Sigmoid colon (tissue), 7 donors: Measurements from ENCODE around the gene P2RX2. TPM values are rescaled to one million over a fixed set of nuclear protein-coding genes. Genes with fewer than 3 reads are reported as not detected.
"Not testable (repeated sequence)": the region's sequence is repeated elsewhere in the genome, so short reads cannot be mapped to it uniquely, and the experiment has no call there.

Source experiments
- DNase-seq: peaks from one replicate; pipeline ENCODE4 v3.0.0-alpha.2; 2019
- H3K27ac ChIP-seq, 4 donors: fragments of 200-600 bp; sonication (generic); one replicate each; pipeline ENCODE4 v1.5.1; 2016 to 2019; ENCODE audit warnings: mild to moderate bottlenecking in 1 of 4
- H3K27me3 ChIP-seq, 3 donors: fragments of 200-600 bp; sonication (generic); one replicate each; pipeline ENCODE4 v1.5.1; 2019; ENCODE audit warnings: mild to moderate bottlenecking in 1 of 3
- H3K36me3 ChIP-seq, 4 donors: fragments of 200-600 bp; sonication (generic); one replicate each; pipeline ENCODE4 v1.5.1; 2016 to 2019
- H3K4me1 ChIP-seq, 4 donors: fragments of 200-600 bp; sonication (generic); one replicate each; pipeline ENCODE4 v1.5.1; 2017 to 2019
- H3K4me3 ChIP-seq, 4 donors: fragments of 200-600 bp; sonication (generic); one replicate each; pipeline ENCODE4 v1.5.1; 2017 to 2019; ENCODE audit warnings: mild to moderate bottlenecking in 2 of 4, moderate library complexity in 1 of 4
- H3K9me3 ChIP-seq, 4 donors: fragments of 200-600 bp in 3 of 4; sonication (generic) in 3 of 4; one replicate each; pipeline versions ENCODE4 v1.5.1 to v1.6.1; 2013 to 2019
- EP300 ChIP-seq, 4 donors: sonication (generic); formaldehyde crosslinking; IDR thresholded peaks; one replicate each; pipeline ENCODE4 v1.6.1; 2017; ENCODE audit warnings: antibody characterized with exemption in 4 of 4
- POLR2A ChIP-seq, 2 donors: fragments of 450-650 bp; IDR thresholded peaks; one replicate each; pipeline ENCODE4 v1.6.1; 2016; ENCODE audit warnings: antibody characterized with exemption in 2 of 2, mild to moderate bottlenecking in 2 of 2, moderate library complexity in 2 of 2
- POLR2AphosphoS5 ChIP-seq, 4 donors: sonication (generic); formaldehyde crosslinking; IDR thresholded peaks; one replicate each; pipeline ENCODE4 v1.6.1; 2017; ENCODE audit warnings: antibody characterized with exemption in 4 of 4
- WGBS, 2 donors: extraction: QIAGEN DNeasy Blood & Tissue Kit; methylation state at CpG; one replicate each; pipeline ENCODE4 v1.1.7; 2013; 5-methylcytosine and 5-hydroxymethylcytosine counted together
- intact Hi-C: fragments of 100-400 bp; cut with DNase I; formaldehyde crosslinking; loops from one replicate; pipeline ENCODE4 v1.15.1; 2023
- polyA plus RNA-seq, 3 donors: library from polyadenylated mRNA; stranded (reverse); fragments of 200-250 nt; gene quantifications; one replicate each; pipeline ENCODE4 v1.2.3, GENCODE V29; 2013
- total RNA-seq, 4 donors: library from RNA; depleted of rRNA; stranded (reverse); fragments of >200 nt; gene quantifications; one replicate each; pipeline ENCODE4 v1.1.0, GENCODE V29; 2016
- TF ChIP-seq, protein P1 (sequence below), 4 experiments: fragments of 450-650 bp in 3 of 4; fragments of 200-600 bp in 1 of 4; IDR thresholded peaks; one replicate each; pipeline ENCODE4 v1.5.1; 2016 to 2019; ENCODE audit warnings: antibody characterized with exemption in 4 of 4, mild to moderate bottlenecking in 3 of 4, moderate library complexity in 2 of 4
- donor health status: healthy with polysubstance abuse.
- donor health status: Bipolar disorder and iron deficiency.
- donor health status: healthy.

Gene P2RX2
- total and polyA plus RNA-seq, 7 donors, result 0.16 to 1.4 (median 0.36) TPM; not detected in 2

DNA sequence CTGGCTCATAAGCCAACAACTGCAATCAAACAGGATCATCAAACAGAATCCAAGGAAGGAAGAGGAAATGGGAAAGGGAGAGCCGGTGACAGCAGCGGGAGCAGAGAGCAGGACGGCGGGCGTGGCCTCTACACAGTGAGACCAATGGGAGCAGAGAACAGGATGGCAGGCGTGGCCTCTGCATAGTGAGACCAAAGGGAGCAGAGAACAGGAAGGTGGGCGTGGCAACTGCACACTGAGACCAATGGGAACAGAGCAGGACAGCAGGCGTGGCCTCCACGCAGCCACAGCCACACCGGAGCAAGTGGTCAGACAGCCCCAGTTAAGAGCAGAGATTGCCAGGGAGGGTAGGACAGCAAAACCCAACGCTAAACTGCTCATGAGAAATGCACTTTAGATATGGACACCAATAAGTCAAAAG lies 24.6 kb upstream of the P2RX2 start:
- TF ChIP-seq, protein P1, sequence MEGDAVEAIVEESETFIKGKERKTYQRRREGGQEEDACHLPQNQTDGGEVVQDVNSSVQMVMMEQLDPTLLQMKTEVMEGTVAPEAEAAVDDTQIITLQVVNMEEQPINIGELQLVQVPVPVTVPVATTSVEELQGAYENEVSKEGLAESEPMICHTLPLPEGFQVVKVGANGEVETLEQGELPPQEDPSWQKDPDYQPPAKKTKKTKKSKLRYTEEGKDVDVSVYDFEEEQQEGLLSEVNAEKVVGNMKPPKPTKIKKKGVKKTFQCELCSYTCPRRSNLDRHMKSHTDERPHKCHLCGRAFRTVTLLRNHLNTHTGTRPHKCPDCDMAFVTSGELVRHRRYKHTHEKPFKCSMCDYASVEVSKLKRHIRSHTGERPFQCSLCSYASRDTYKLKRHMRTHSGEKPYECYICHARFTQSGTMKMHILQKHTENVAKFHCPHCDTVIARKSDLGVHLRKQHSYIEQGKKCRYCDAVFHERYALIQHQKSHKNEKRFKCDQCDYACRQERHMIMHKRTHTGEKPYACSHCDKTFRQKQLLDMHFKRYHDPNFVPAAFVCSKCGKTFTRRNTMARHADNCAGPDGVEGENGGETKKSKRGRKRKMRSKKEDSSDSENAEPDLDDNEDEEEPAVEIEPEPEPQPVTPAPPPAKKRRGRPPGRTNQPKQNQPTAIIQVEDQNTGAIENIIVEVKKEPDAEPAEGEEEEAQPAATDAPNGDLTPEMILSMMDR (IDR thresholded peaks at IDR 0.05), result no peak
- TF ChIP-seq POLR2AphosphoS5 (IDR thresholded peaks at IDR 0.05) (no peak), EP300 (IDR thresholded peaks at IDR 0.05) (no peak), POLR2A (IDR thresholded peaks at IDR 0.05) (no peak)

DNA sequence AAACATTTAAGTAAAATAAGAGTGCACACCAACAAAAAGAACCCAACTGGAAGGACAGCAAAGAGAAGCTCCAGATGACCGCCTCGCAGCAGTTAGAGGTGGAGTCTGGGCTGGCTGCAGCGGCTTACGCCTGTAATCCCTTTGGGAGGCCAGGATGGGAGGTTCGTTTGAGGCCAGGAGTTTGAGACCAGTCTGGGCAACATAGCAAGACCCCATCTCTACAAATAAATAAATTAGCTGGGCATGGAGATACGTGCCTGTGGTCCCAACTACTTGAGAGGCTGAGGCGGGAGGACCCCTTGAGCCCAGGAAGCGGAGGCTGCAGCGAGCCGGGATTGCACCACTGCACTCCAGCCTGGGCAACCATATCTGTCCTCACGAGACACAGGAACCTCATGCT lies 23.4 kb upstream of the P2RX2 start:
- Histone ChIP-seq H3K9me3 (no peaks in the 10 kb centered on the region), H3K27ac (no peak overlapping the region), H3K4me3 (no peak overlapping the region), H3K27me3 (peaks cover 0 to 5% (median 0%) of the 10 kb centered on the region in 3 donors), H3K36me3 (no peaks in the 10 kb centered on the region), H3K4me1 (peaks cover 0 to 16% (median 10%) of the 10 kb centered on the region in 4 donors)
- 82 to 85% methylated on average over 11 of the region's 11 CpGs for WGBS, 2 donors
- intact Hi-C loops, result no loop called here
- TF ChIP-seq POLR2A (IDR thresholded peaks at IDR 0.05) (no peak), POLR2AphosphoS5 (IDR thresholded peaks at IDR 0.05) (no peak), EP300 (IDR thresholded peaks at IDR 0.05) (no peak)
- TF ChIP-seq, protein P1 (IDR thresholded peaks at IDR 0.05), result no peak
- DNase-seq, result no peak

More for the DNA sequence above, 24.6 kb upstream of the P2RX2 start:
- H3K27me3 ChIP-seq, result peaks cover 0 to 5% (median 0%) of the 10 kb centered on the region in 3 donors
- no peak overlapping the region for H3K27ac ChIP-seq
- peaks cover 0 to 12% (median 7%) of the 10 kb centered on the region in 4 donors for H3K4me1 ChIP-seq
- no peaks in the 10 kb centered on the region for H3K9me3 ChIP-seq
- no peaks in the 10 kb centered on the region for H3K36me3 ChIP-seq
- intact Hi-C loops, result no loop called here
- WGBS, 2 donors, result 5 to 33% methylated on average over 11 of the region's 11 CpGs
- peak overlapping the region in 2 of 4 donors; percentile 17 to 25 for H3K4me3 ChIP-seq
- DNase-seq, result peak; percentile 95

DNA sequence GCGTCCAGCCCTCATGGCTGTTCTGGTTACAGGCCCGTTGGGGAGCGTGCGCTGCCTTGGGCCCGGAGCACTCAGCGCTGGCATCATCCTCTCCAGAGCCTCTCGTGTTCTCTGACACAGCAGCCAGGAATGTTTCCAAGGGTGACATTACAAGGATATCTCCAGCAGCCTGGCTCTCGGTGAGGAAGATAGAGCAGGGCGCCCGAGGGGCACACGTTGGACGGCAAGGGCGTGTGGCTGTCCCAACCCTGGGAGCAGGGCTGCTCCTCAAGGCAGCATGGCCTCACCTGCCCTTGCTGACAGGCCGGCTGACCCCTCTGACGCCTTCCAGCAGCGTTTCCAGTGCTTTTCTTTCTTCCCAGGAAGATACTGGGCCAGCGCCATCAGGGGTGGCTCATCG lies 22.6 kb upstream of the P2RX2 start:
- Histone ChIP-seq H3K4me3 (no peak overlapping the region), H3K27ac (peak overlapping the region in 1 of 4 donors; percentile 23), H3K27me3 (peaks cover 0 to 9% (median 3%) of the 10 kb centered on the region in 3 donors), H3K4me1 (peaks cover 0 to 23% (median 18%) of the 10 kb centered on the region in 4 donors), H3K9me3 (no peaks in the 10 kb centered on the region), H3K36me3 (no peaks in the 10 kb centered on the region)
- TF ChIP-seq, protein P1 (IDR thresholded peaks at IDR 0.05), result no peak
- TF ChIP-seq POLR2A (IDR thresholded peaks at IDR 0.05) (no peak), EP300 (IDR thresholded peaks at IDR 0.05) (no peak), POLR2AphosphoS5 (IDR thresholded peaks at IDR 0.05) (no peak)
- intact Hi-C loops, result no loop called here
- 73 to 83% methylated on average over 18 of the region's 18 CpGs for WGBS, 2 donors
- DNase-seq, result no peak

DNA sequence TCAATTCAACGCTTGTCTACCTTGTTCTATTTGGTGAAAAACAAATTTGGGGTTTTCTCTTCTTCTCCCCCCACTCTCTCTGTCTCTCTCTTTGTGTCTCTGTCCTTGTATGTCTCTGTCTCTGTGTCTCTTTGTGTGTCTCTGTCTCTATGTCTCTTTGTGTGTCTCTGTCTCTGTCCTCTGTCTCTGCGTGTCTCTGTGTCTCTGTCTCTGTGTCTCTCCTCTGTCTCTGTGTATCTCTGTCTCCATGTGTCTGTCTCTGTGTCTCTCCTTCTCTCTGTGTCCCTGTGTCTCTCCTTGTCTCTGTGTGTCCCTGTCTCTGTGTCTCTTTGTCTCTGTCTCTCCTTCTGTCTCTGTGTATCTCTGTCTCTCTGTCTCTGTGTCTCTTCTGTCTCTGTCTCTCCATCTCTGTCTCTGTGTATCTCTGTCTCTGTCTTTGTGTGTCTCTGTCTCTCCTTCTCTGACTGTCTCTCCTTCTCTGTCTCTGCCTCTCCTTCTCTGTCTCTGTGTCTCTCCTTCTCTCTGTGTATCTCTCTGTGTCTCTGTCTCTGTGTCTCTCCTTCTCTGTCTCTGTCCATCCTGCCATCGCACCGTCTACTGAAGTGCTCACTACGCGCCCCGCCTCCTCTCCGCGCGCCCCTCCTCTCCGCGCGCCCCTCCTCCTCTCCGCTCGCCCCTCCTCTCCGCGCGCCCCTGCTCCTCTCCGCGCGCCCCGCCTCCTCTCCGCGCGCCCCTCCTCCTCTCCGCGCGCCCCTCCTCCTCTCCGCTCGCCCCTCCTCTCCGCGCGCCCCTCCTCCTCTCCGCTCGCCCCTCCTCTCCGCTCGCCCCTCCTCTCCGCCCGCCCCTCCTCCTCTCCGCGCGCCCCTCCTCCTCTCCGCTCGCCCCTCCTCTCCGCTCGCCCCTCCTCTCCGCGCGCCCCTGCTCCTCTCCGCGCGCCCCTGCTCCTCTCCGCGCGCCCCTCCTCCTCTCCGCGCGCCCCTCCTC lies 21.0 kb upstream of the P2RX2 start:
- Histone ChIP-seq H3K27ac (peak overlapping the region in 3 of 4 donors; percentile 27 to 82 (median 67)), H3K27me3 (peaks cover 4 to 13% (median 4%) of the 10 kb centered on the region in 3 donors), H3K4me1 (peaks cover 0 to 24% (median 19%) of the 10 kb centered on the region in 4 donors), H3K36me3 (no peaks in the 10 kb centered on the region), H3K9me3 (no peaks in the 10 kb centered on the region), H3K4me3 (peak overlapping the region in 3 of 4 donors; percentile 34 to 55 (median 37))
- TF ChIP-seq POLR2A (IDR thresholded peaks at IDR 0.05), result no peak
- no peak for TF ChIP-seq POLR2AphosphoS5 (IDR thresholded peaks at IDR 0.05)
- TF ChIP-seq, protein P1 (IDR thresholded peaks at IDR 0.05), result no peak
- TF ChIP-seq EP300 (IDR thresholded peaks at IDR 0.05), result no peak
- whole genome bisulfite sequencing, 2 donors, result 3 to 6% methylated on average over 56 to 58 of the region's 58 CpGs
- intact Hi-C loops, result no loop called here
- no peak for DNase-seq

DNA sequence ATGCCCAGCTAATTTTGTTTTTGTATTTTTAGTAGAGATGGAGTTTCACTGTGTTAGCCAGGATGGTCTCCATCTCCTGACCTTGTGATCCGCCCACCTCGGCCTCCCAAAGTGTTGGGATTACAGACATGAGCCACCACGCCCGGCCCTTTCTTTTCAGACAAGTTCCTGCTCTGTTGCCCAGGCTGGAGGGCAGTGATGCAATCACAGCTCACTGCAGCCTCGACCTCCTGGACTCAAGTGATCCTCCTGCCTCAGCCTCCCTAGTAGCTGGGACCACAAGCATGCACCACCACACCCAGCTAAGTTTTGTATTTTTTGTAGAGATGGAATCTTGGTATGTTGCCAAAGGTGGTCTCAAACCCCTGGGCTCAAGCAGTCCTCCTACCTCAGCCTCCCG lies 19.1 kb upstream of the P2RX2 start:
- 35 to 74% methylated on average over 6 of the region's 6 CpGs for WGBS, 2 donors

More for the DNA sequence above, 19.1 kb upstream of the P2RX2 start:
- H3K4me3 ChIP-seq, H3K36me3 ChIP-seq, H3K27ac ChIP-seq, intact Hi-C loops, H3K9me3 ChIP-seq, DNase-seq: not testable (repeated sequence)
- peaks cover 12 to 32% (median 23%) of the 10 kb centered on the region in 3 donors for H3K27me3 ChIP-seq
- H3K4me1 ChIP-seq, result peaks cover 0 to 25% (median 17%) of the 10 kb centered on the region in 4 donors
